K562 (cell line): ENCODE measurements around the gene CXCR6. TPM values are rescaled to one million over a fixed set of nuclear protein-coding genes. Genes with fewer than 3 reads are reported as not detected.

ENCODE experiments used
- BCLAF1 ChIP-seq, 2 experiments: fragments of 450-650 bp in 1 of 2; IDR thresholded peaks; 2 replicates each; pipeline ENCODE4 v1.6.1; 2011 to 2017; ENCODE audit warnings: low read depth in 2 of 2, antibody characterized with exemption in 1 of 2, borderline replicate concordance in 1 of 2, low read length in 1 of 2, mild to moderate bottlenecking in 1 of 2, mixed read lengths in 1 of 2; ENCODE audit not compliant: control insufficient read depth in 1 of 2
- FOSL1 ChIP-seq: fragments of 200-800 bp; sonication (Bioruptor generic); conservative IDR thresholded peaks from 2 replicates; pipeline ENCODE4 v1.6.1; 2016; ENCODE audit warnings: missing genetic modification characterization, missing compliant biosample characterization
- FOXJ2 ChIP-seq: fragments of 200-800 bp; sonication (Bioruptor generic); IDR thresholded peaks from 2 replicates; pipeline ENCODE4 v1.6.1; 2016; ENCODE audit warnings: missing genetic modification characterization, missing compliant biosample characterization
- GATA2 ChIP-seq: sonication (generic); formaldehyde crosslinking; IDR thresholded peaks from 2 replicates; pipeline ENCODE4 v1.4.0; 2020; ENCODE audit warnings: mild to moderate bottlenecking, missing genetic modification reagents
- GATAD2B ChIP-seq: fragments of 450-650 bp; IDR thresholded peaks from 2 replicates; pipeline ENCODE4 v1.6.1; 2017; ENCODE audit warnings: mild to moderate bottlenecking, borderline replicate concordance
- IFI16 ChIP-seq: fragments of 250-450 bp; sonication (Bioruptor Pico); IDR thresholded peaks from 2 replicates; pipeline ENCODE4 v2.1.2; 2022; ENCODE audit warnings: mild to moderate bottlenecking, inconsistent platforms
- MAFG ChIP-seq: fragments of 450-650 bp; conservative IDR thresholded peaks from 2 replicates; pipeline ENCODE4 v1.6.1; 2016; ENCODE audit warnings: missing genetic modification characterization, missing compliant biosample characterization
- MLLT1 ChIP-seq, 2 experiments: fragments of 450-650 bp; IDR thresholded peaks; 2 replicates each; pipeline ENCODE4 v1.6.1; 2016
- PHB ChIP-seq: fragments of 250-450 bp; sonication (Bioruptor Pico); IDR thresholded peaks from 2 replicates; pipeline ENCODE4 v1.5.0; 2021
- PTBP1 ChIP-seq: fragments of 200-400 bp; formaldehyde crosslinking; IDR thresholded peaks from 2 replicates; pipeline ENCODE4 v1.6.1; 2017; ENCODE audit warnings: low read depth, low read length
- RCOR1 ChIP-seq, 2 experiments: IDR thresholded peaks; 2 replicates each; pipeline ENCODE4 v1.6.1; 2012; ENCODE audit warnings: low read depth in 2 of 2, low read length in 2 of 2, borderline replicate concordance in 1 of 2, improper control_type of control experiment in 1 of 2
- TBP ChIP-seq: optimal IDR thresholded peaks from 2 replicates; pipeline ENCODE3; 2011; ENCODE audit warnings: low read depth, low read length, improper control_type of control experiment
- THAP7 ChIP-seq: fragments of 250-450 bp; sonication (Bioruptor Pico); IDR thresholded peaks from 2 replicates; pipeline ENCODE4 v1.5.0; 2021
- THRB ChIP-seq: fragments of 450-650 bp; formaldehyde crosslinking; conservative IDR thresholded peaks from 2 replicates; pipeline ENCODE4 v1.4.0; 2022; ENCODE audit warnings: mild to moderate bottlenecking, missing genetic modification characterization
- YBX1 ChIP-seq: fragments of 450-650 bp; IDR thresholded peaks from 2 replicates; pipeline ENCODE4 v1.7.1; 2016; ENCODE audit warnings: mild to moderate bottlenecking
- ZEB2 ChIP-seq: fragments of 450-650 bp; IDR thresholded peaks from 2 replicates; pipeline ENCODE4 v1.6.1; 2016
- ZNF140 ChIP-seq: fragments of 250-450 bp; sonication (Bioruptor Pico); IDR thresholded peaks from 2 replicates; pipeline ENCODE4 v1.8.0; 2021; ENCODE audit warnings: moderate library complexity, mild to moderate bottlenecking, inconsistent platforms
- ZNF146 ChIP-seq: IDR thresholded peaks from one replicate; pipeline ENCODE4 v1.6.1; 2018; ENCODE audit warnings: missing compliant biosample characterization; ENCODE audit not compliant: unreplicated experiment
- ZNF197 ChIP-seq: fragments of 200-800 bp; sonication (Bioruptor generic); IDR thresholded peaks from 2 replicates; pipeline ENCODE4 v1.6.1; 2016; ENCODE audit warnings: low read depth, missing genetic modification characterization, missing compliant biosample characterization
- ZNF253 ChIP-seq: fragments of 250-450 bp; sonication (Bioruptor Pico); conservative IDR thresholded peaks from 2 replicates; pipeline ENCODE4 v1.6.1; 2021; ENCODE audit warnings: mild to moderate bottlenecking
- ZNF354B ChIP-seq: fragments of 250-450 bp; sonication (Bioruptor Pico); IDR thresholded peaks from 2 replicates; pipeline ENCODE4 v1.4.0; 2020
- ZNF583 ChIP-seq: fragments of 250-450 bp; sonication (Bioruptor Pico); IDR thresholded peaks from 2 replicates; pipeline ENCODE4 v1.4.0; 2020
- ZNF717 ChIP-seq: fragments of 250-450 bp; sonication (Bioruptor Pico); IDR thresholded peaks from 2 replicates; pipeline ENCODE4 v1.5.0; 2021
- polyA plus RNA-seq, 8 experiments: library from polyadenylated mRNA; depleted of rRNA in 4 of 8; stranded (reverse) in 5 of 8; unstranded in 3 of 8; fragments of >200 nt; fragmentation: Nextera tagmentation in 2 of 8; fragmentation: Illumina TruSeq in 1 of 8; extraction: Ambion mirVana in 2 of 8; extraction: Trizol in 1 of 8; gene quantifications; 2 replicates each; pipeline versions ENCODE4 v1.2.1 to v1.2.3, GENCODE V29; 2011 to 2014; ENCODE audit warnings: inconsistent platforms in 1 of 8, missing spikeins in 1 of 8
- total RNA-seq, 7 experiments: library from RNA; depleted of rRNA in 6 of 7; stranded (reverse); fragments of >200 nt in 6 of 7; fragmentation: Illumina TruSeq in 2 of 7; extraction: Trizol in 2 of 7; gene quantifications; 2 replicates each; pipeline versions ENCODE4 v1.2.1 to v1.2.3, GENCODE V29; 2011 to 2021; ENCODE audit warnings: low replicate concordance in 1 of 7

The CXCR6 gene
- total and polyA plus RNA-seq, 9 of the 15 experiments (the other 6 are each of a cell fraction or from before 2014, with no cell fraction given) = 0.28 TPM; not detected in 8

GRCh38 chr3:45995236-45996192 lies 52.2 kb downstream of the CXCR6 start, which contains the start of gene FYCO1 (continued):
- TF ChIP-seq PTBP1 = no peak
- no peak for TF ChIP-seq GATA2 (CRISPR knock-in tag)
- no peak for TF ChIP-seq PHB
- TF ChIP-seq RCOR1 (IDR thresholded peaks at IDR 0.05; ENCODE audit: borderline replicate concordance in 1 of 2, low read depth in 2 of 2, low read length in 2 of 2) = no peak; a peak in 1 of 4 replicates
- peak; percentile 14 for TF ChIP-seq ZNF146 (CRISPR knock-in tag)
- no peak for TF ChIP-seq ZNF583
- peak; percentile 41; the same call in 1 of the 2 replicates for TF ChIP-seq FOXJ2
- no peak for TF ChIP-seq IFI16 (CRISPR knock-in tag)
- TF ChIP-seq FOSL1 (tag) = peak; percentile 49; the same call in 1 of the 2 replicates
- no peak for TF ChIP-seq THAP7
- TF ChIP-seq ZNF253 (CRISPR knock-in tag) = no peak
- no peak for TF ChIP-seq MLLT1 (IDR thresholded peaks at IDR 0.05)
- no peak for TF ChIP-seq ZEB2
- TF ChIP-seq BCLAF1 (IDR thresholded peaks at IDR 0.05; ENCODE audit: borderline replicate concordance in 1 of 2, control insufficient read depth in 1 of 2, low read depth in 2 of 2, low read length in 1 of 2) = no peak
- TF ChIP-seq MAFG (tag) = no peak
- TF ChIP-seq YBX1 = no peak
- TF ChIP-seq ZNF140 (CRISPR knock-in tag) = no peak
- TF ChIP-seq GATAD2B = peak; percentile 4; the same call in 1 of the 2 replicates
- TF ChIP-seq ZNF354B = no peak
- TF ChIP-seq TBP = peak; percentile 83
- peak; percentile 90 for TF ChIP-seq ZNF197 (CRISPR knock-in tag)
- TF ChIP-seq ZNF717 (CRISPR knock-in tag) = no peak
- TF ChIP-seq THRB (CRISPR knock-in tag) = no peak
